SKM-1 (cell line): Measurements from ENCODE around the gene OGA.

Experiments
- DNase-seq: peaks from one replicate; lab custom pipeline; 2025; ENCODE audit not compliant: unreplicated experiment; lab: John Stamatoyannopoulos, UW

The OGA gene

DNA sequence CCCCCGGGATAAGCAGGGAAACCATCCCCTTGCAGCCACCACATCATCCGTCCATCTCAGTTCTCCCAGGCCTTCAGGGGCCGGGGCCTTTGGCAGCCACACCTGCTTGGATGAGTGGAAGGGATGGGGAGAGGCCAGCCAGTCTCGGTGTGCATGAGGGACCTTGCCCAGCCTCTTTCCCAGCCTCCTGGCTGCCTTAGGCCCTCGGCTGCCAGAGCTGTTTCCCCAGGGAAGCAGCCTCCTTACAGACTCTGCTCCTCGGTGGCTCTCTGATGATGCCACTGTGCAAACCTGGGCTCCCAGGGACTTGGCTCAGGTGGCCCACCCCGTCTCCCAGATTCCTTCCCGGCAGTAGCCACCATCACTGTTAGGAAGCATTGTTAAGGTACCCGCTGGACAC lies 57.0 kb downstream of the OGA start:
- DNase-seq = no peak

DNA sequence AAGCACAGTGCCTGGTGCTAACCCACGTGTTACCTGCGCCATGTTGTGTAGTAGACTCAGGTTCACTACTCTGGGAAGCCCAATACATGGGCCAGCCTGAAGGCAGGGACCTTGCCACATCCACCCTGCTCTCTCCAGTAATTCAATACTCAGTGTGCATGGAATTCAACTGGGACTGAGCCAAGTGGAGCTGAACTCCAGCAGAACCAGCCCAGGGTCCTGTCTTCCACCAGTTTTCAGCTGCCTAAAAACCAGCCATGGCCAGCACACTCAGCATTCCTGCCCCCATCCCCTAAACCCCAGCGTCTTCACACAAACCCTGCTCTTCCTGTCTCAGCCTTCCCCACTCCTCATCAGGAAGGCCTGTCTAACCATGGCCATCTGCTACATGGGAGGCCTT lies 57.7 kb downstream of the OGA start:
- DNase-seq = no peak

DNA sequence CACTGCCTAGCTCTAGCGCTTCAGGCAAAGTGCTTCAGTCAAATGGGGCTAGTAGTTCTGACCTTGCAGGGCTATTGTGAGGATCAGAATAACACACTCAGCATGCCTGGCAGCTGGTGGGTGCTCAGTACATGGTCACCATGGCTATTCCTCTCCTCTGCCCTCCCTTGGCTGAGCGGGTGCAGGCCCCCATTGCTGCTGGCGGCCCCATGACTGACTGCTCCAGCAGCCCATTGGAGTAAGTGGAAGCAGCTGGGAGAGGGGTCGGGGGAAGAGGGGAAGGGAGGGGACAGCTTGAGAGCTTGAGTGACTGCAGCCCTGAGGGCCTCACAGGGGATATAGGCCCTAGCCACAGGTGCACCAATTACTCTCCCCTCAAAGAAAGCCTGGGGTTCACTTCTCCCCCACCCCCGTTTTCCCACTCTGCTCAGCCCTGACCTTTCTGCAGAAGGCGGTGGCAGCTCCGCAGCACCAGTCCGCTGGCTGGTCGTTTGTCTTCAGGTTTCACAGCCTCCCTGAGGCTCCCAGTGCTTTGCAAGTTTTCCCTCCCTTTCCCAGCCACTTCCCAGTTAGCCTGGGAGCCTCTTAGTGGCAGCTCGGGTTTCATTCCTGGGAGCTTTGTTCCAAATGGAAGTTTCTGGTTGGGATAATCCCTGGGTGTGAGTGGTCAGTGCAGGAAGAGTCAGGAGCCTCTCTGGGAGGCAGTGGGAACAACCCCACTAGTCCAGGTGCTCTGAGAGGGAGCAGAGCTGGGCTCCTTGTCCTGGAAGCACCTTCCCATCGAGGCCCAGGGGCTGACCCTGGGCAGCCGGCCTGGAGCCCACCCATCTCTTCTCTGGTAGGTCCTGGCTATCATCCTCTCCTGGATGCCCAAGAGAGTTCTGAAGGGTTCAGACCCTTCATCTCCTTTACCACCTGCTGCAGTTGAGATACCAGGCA lies 58.7 kb downstream of the OGA start:
- no peak for DNase-seq

DNA sequence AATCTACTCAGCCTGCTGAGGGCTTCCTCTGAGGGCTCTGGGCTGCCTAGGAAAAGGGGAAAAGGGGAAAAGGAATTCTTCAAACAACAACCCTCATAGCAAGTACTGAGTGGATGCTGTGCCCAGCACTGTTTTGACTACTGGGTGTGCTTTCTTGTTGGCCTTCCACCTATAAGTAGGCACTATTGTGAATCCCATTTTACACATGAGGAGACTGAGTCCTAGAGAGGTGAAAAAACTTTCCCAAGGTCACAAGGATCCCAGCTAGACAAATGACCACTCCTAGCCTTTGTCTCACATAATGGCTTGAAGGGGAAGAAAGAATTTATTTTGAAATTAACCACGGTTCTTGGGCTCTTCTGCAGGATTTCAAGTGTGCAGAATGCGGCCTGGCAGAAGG lies 59.4 kb downstream of the OGA start:
- no peak for DNase-seq

DNA sequence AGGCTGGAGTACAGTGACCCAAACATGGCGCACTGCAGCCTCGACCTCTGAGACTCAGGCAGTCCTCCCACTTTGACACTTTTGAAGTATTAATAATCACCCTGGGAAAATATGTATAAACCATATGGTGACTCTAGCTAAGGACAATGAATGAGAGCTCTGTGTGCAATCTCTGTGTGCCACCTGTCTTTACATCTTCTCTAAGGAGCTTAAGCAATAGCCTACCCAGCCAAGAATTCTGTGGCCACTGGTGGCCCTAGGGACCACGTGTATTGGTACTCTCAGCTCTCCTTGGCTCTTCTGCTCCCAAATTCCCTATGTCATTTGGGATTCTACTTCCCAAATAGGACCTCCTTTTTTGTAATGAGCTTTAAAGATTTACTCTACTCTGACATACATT lies 66.0 kb downstream of the OGA start:
- no peak for DNase-seq

DNA sequence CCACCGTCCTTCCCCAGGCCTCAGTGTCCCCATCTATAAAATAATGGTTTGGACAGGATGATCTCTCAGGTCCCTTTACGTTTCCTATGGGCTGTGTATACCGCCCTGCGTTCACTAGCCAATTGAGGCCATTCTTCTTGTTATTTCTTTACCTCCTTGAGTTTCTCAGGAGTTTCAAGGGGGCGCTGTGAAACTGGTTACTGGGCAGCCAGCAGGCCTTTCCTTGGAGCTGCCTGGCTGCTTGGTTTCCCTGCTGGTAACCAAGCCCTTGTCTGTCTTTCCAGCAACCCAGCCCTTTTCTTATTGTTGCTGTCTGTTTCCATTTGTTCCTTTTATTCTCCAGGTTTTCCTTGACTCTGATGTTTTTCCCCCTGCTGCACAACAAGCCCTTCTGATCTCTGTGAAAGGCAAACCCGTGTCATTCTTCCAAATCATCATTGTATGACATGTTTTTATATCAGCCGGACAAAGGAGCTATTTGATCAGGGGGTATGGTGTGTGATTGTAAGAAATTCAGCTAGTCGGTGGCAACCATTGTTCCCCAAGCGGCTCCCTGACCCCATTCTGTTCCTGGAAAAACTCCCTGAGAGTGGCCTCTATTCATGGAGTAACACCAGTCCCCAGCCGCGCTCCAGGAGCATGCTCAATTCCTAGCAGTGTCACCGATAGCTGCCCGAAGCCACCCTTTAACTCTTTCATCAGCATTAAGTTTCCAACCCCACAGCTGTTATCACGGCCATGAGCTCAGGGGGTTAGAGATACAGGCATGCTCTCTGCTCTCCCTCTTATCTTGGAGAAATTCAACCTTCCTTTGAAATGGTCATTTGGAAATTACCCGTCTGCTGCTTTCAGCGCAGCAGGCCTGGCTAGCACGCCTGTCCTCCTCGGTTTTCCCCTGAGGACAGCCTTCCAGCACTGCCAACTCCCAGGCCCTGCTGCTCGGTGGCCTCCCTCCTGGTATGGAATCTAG lies 68.9 kb downstream of the OGA start:
- DNase-seq = no peak

DNA sequence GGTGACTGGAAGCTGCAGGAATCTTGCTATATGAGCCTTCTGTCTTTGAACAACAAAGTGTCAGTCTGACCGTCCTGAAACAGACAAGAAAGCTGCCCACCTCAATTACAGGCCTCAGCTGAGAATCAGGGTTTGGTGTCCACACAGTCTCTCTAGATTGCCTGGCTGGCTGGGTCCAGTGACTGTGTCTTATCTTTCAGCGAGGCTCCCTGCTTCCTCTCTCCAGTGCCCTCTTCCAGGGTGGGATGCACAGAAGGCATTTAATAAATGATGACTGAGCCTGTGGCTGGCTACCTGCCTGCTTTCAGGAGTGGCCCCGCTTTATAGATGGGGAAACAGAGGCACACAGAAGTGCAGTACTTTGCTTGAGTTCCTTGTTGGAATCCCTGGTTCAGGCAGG lies 69.7 kb downstream of the OGA start:
- no peak for DNase-seq

DNA sequence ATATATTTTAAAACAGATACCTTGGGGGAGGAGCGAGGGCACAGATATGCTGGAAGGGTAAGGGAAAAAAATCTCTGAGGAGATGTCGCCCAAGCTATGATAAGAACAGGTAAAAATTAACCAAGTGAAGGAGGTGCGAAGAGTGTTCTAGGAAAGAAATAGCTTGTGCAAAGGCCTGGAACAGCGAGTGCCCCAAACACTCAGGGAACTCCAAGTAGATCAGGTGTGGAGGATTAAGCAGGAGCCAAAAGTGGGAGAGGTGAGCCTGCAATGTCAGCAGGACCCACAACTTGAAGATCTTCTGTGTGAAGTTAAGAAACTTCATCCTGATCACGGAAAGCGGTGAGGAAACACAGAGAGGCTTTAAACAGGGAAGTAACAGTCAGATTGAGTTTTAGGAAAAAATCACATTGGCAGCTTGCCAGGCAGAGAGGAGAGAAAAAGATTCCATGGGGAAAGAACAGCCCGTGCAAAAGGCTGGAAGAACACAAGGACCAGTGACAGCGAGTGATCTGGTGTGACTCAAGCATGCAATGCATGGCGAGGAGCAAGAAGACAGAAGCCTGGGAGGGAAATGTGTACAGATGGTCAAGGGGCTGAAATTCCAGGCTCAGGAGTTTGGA lies 73.1 kb downstream of the OGA start:
- DNase-seq = no peak

DNA sequence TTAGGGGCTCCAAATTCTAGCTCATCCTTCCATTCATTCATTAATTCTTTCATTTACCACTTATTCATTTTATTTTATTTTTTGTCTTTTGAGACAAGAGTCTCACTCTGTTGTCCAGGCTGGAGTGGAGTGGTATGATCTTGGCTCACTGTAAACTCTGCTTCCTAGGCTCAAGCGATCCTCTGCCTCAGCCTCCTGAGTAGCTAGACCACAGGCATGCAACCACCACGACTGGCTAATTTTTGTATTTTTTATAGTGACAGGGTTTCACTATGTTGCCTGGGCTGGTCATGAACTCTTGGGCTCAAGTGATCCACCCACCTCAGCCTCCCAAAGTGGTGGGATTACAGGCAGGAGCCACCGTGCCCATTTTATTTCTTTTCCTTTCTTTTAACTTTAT lies 74.0 kb downstream of the OGA start:
- DNase-seq = no peak

DNA sequence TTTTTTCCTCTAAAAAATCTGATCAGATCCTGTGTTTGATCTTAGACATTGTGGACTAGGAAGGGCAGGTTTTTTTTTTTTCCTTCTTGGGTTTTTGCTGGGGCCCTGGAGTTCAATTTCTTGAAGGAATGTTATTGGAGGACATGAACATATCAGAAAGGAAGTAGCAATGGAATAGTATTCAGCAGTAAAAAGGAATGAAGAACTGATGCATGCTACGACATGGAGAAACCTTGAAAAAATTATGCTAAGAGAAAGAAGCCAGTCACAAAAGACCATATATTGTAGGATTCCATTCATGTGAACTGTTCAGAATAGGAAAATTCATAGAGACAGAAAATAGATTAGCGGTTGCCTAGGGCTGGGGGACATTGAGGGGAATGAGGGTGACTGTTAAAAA lies 76.3 kb downstream of the OGA start:
- DNase-seq = no peak

DNA sequence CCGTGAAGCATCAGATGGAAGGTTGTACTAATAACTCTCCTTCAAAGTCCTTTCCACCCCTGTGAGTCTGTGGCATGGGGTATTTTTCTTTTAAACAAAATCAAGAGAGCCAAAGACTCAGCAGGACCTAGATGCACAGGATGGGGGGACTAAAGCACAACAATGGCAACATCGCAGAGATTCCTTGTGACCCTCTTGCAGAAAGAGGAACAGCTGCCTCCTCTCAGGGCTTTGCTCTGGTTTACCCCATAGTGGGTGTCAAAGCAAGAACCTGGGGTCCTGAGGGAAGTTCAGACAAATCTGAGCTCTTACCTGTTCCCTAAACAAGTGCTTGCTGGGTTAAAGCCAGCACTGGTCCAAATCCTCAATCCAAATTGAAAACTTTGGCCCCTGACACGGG lies 81.6 kb downstream of the OGA start:
- DNase-seq = no peak
